A673 (cell line): ENCODE data around the gene SLC2A2. TPM values are rescaled to one million over a fixed set of nuclear protein-coding genes. Genes with fewer than 3 reads are reported as not detected.

Source experiments
- BruUV-seq: library from RNA; stranded (reverse); fragments of 400-500 nt; replicated peaks from 2 replicates; lab custom pipeline; 2021; lab: Mats Ljungman, UMichigan
- CTCF ChIA-PET: fragments of 300-600 bp; sonication (Branson Sonifier 250); formaldehyde crosslinking; loops from one replicate; lab custom pipeline; 2022; ENCODE audit warnings: antibody characterized with exemption; lab: Charles Lee
- POLR2A ChIA-PET: fragments of 300-600 bp; sonication (Branson Sonifier 250); formaldehyde crosslinking; loops from one replicate; lab custom pipeline; 2022; ENCODE audit warnings: antibody characterized with exemption; ENCODE audit not compliant: low non-redundant PET; lab: Charles Lee
- DNase-seq: peaks from one replicate; pipeline ENCODE4 v3.0.0-alpha.2; 2015; ENCODE audit warnings: low spot score
- H3K27ac ChIP-seq: fragments of 200-600 bp; sonication (generic); 2 replicates; pipeline ENCODE4 v1.5.1; 2016; ENCODE audit warnings: mixed run types, low read depth, mild to moderate bottlenecking, mixed read lengths, antibody characterized with exemption, low read length; ENCODE audit not compliant: poor library complexity, severe bottlenecking
- H3K27me3 ChIP-seq: fragments of 200-600 bp; sonication (generic); replicated peaks from 2 replicates; pipeline ENCODE4 v1.6.1; 2017; ENCODE audit warnings: mixed run types, low read depth, mild to moderate bottlenecking, mixed read lengths, antibody characterized with exemption, low read length; ENCODE audit not compliant: insufficient read depth, poor library complexity
- H3K36me3 ChIP-seq: fragments of 200-600 bp; sonication (generic); 2 replicates; pipeline ENCODE4 v1.6.1; 2016; ENCODE audit warnings: mixed run types, mild to moderate bottlenecking, mixed read lengths, antibody characterized with exemption, low read length; ENCODE audit not compliant: insufficient read depth, poor library complexity, severe bottlenecking
- H3K4me1 ChIP-seq: fragments of 200-600 bp; sonication (generic); 2 replicates; pipeline ENCODE4 v1.6.1; 2017; ENCODE audit warnings: mixed run types, mild to moderate bottlenecking, mixed read lengths, antibody characterized with exemption, low read length; ENCODE audit not compliant: insufficient read depth, poor library complexity, severe bottlenecking
- H3K4me3 ChIP-seq: fragments of 200-600 bp; sonication (generic); 2 replicates; pipeline ENCODE4 v1.5.1; 2016; ENCODE audit warnings: low read depth, mixed run types, mild to moderate bottlenecking, mixed read lengths, low read length; ENCODE audit not compliant: poor library complexity, severe bottlenecking
- H3K9me3 ChIP-seq: fragments of 200-600 bp; sonication (generic); 2 replicates; pipeline ENCODE4 v1.6.1; 2016; ENCODE audit warnings: mixed run types, low read depth, mild to moderate bottlenecking, mixed read lengths, antibody characterized with exemption, low read length; ENCODE audit not compliant: poor library complexity, severe bottlenecking
- CTCF ChIP-seq: fragments of 300-800, 200-600 bp; sonication (generic); conservative IDR thresholded peaks from 2 replicates; pipeline ENCODE4 v1.5.1; 2017; ENCODE audit warnings: low read depth, mild to moderate bottlenecking, antibody characterized with exemption, low read length, moderate library complexity, mixed read lengths
- EZH2 ChIP-seq: fragments of 200-600 bp; sonication (generic); IDR thresholded peaks from 2 replicates; pipeline ENCODE4 v1.6.1; 2017; ENCODE audit warnings: borderline replicate concordance, low read depth, mild to moderate bottlenecking, mixed read lengths, antibody characterized with exemption, low read length; ENCODE audit not compliant: poor library complexity, severe bottlenecking
- intact Hi-C: fragments of 100-400 bp; cut with micrococcal nuclease; formaldehyde crosslinking; loops from one replicate; pipeline ENCODE4 v1.10.0; 2022; ENCODE audit not compliant: unreplicated experiment
- total RNA-seq: library from RNA; stranded (reverse); gene quantifications from 2 replicates; pipeline ENCODE4 v1.2.3, GENCODE V29; 2021

Gene SLC2A2
- total RNA-seq, 1 experiment from 2014 or later: not detected

GRCh38 chr3:171044384-171044783 lies 17.9 kb upstream of the SLC2A2 start:
- Histone ChIP-seq H3K27me3 (no peaks in the 10 kb centered on the region), H3K27ac (no peak overlapping the region), H3K9me3 (no peaks in the 10 kb centered on the region), H3K4me1 (no peaks in the 10 kb centered on the region), H3K4me3 (no peak overlapping the region), H3K36me3 (no peaks in the 10 kb centered on the region)
- BruUV-seq: no TSS peak
- intact Hi-C loops: no loop called here
- ChIA-PET POLR2A (no interaction called here), CTCF (no interaction called here)
- TF ChIP-seq EZH2 (no peak), CTCF (no peak)
- DNase-seq: no peak

GRCh38 chr3:171039674-171040073 lies 13.2 kb upstream of the SLC2A2 start:
- H3K36me3 ChIP-seq: no peaks in the 10 kb centered on the region
- intact Hi-C loops: no loop called here
- H3K27me3 ChIP-seq: no peaks in the 10 kb centered on the region
- H3K9me3 ChIP-seq: no peaks in the 10 kb centered on the region
- no TSS peak for BruUV-seq
- TF ChIP-seq CTCF (no peak), EZH2 (no peak)
- no peak overlapping the region for H3K27ac ChIP-seq
- ChIA-PET CTCF (no interaction called here), POLR2A (no interaction called here)
- no peak for DNase-seq
- H3K4me1 ChIP-seq: no peaks in the 10 kb centered on the region
- no peak overlapping the region for H3K4me3 ChIP-seq

- Histone ChIP-seq H3K9me3 (no peaks in the 10 kb centered on the region), H3K4me3 (no peak overlapping the region), H3K36me3 (no peaks in the 10 kb centered on the region), H3K27me3 (no peaks in the 10 kb centered on the region), H3K4me1 (no peaks in the 10 kb centered on the region), H3K27ac (no peak overlapping the region)
- intact Hi-C loops: no loop called here
- POLR2A ChIA-PET: no interaction called here
- peak; percentile 9 for DNase-seq
- no TSS peak for BruUV-seq
- CTCF ChIA-PET: no interaction called here
- TF ChIP-seq CTCF (no peak), EZH2 (no peak)
Observed at GRCh38 chr3:171038342-171038741, 11.8 kb upstream of the SLC2A2 start.
